G401.6 (cell line): ENCODE data around the gene CCDC70.

Experiments
- FAIRE-seq: peaks from 2 replicates; lab custom pipeline; 2012; peaks lifted over from hg19 to GRCh38; lab: Jason Lieb, UNC

CCDC70 gene

GRCh38 chr13:51912091-51912490 lies 50.3 kb downstream of the CCDC70 start:
- no peak for FAIRE-seq

GRCh38 chr13:51912511-51913225 lies 50.9 kb downstream of the CCDC70 start:
- no peak for FAIRE-seq

- no peak for FAIRE-seq
Measured at GRCh38 chr13:51913421-51914136, 51.8 kb downstream of the CCDC70 start.

- FAIRE-seq, result no peak
Measured at GRCh38 chr13:51914137-51914493, 52.3 kb downstream of the CCDC70 start.
